ENCODE measurements around the gene TRIM44. TPM values are rescaled to one million over a fixed set of nuclear protein-coding genes. Genes with fewer than 3 reads are reported as not detected.

Gene TRIM44
- total RNA-seq, 2 experiments from 2014 or later = 11.3 to 19.9 TPM

- ChIA-PET CTCF (ENCODE audit: unreplicated experiment) (no interaction called here), POLR2A (no interaction called here)
- Histone ChIP-seq H3K4me3 (ENCODE audit: low read depth, low read length, poor library complexity, severe bottlenecking) (no peak overlapping the region), H3K36me3 (ENCODE audit: insufficient read depth, low read length) (no peaks in the 10 kb centered on the region), H4K20me1 (ENCODE audit: insufficient read depth, low read length) (no peaks in the 10 kb centered on the region), H3K4me1 (ENCODE audit: insufficient read depth, low read length, poor library complexity, severe bottlenecking) (no peaks in the 10 kb centered on the region), H3K9me3 (ENCODE audit: low read length) (no peaks in the 10 kb centered on the region), H3K79me2 (ENCODE audit: insufficient read depth, low read depth, low read length) (no peaks in the 10 kb centered on the region), H2AFZ (ENCODE audit: low read length) (no peak overlapping the region), H3K27ac (ENCODE audit: low read depth, low read length, poor library complexity, severe bottlenecking) (no peak overlapping the region), H3K4me2 (ENCODE audit: low read length) (no peak overlapping the region), H3K9me2 (ENCODE audit: insufficient read depth, low read length) (no peaks in the 10 kb centered on the region)
- DNase-seq (ENCODE audit: low spot score) = no peak
- TF ChIP-seq CTCF (conservative IDR thresholded peaks at IDR 0.05; ENCODE audit: low read length) (no peak), EZH2phosphoT487 (IDR thresholded peaks at IDR 0.05; ENCODE audit: borderline replicate concordance, low read depth, low read length) (no peak)
- intact Hi-C loops (cut with micrococcal nuclease; ENCODE audit: unreplicated experiment) = no loop called here
- no TSS peak for BruUV-seq (replicated peaks)
These were observed 193.7 kb downstream of the TRIM44 start for GRCh38 chr11:35856259-35856658.

GRCh38 chr11:35856756-35857155, 194.2 kb downstream of the TRIM44 start:
- no peaks in the 10 kb centered on the region for H3K36me3 ChIP-seq (ENCODE audit: insufficient read depth, low read length)
- no peak for DNase-seq (ENCODE audit: low spot score)
- no peak overlapping the region for H3K27ac ChIP-seq (ENCODE audit: low read depth, low read length, poor library complexity, severe bottlenecking)
- intact Hi-C loops (cut with micrococcal nuclease; ENCODE audit: unreplicated experiment) = no loop called here
- BruUV-seq (replicated peaks) = no TSS peak
- H3K4me2 ChIP-seq (ENCODE audit: low read length) = no peak overlapping the region
- H3K4me3 ChIP-seq (ENCODE audit: low read depth, low read length, poor library complexity, severe bottlenecking) = no peak overlapping the region
- H3K9me2 ChIP-seq (ENCODE audit: insufficient read depth, low read length) = no peaks in the 10 kb centered on the region
- TF ChIP-seq EZH2phosphoT487 (IDR thresholded peaks at IDR 0.05; ENCODE audit: borderline replicate concordance, low read depth, low read length) (no peak), CTCF (conservative IDR thresholded peaks at IDR 0.05; ENCODE audit: low read length) (no peak)
- ChIA-PET POLR2A (no interaction called here), CTCF (ENCODE audit: unreplicated experiment) (no interaction called here)
- no peaks in the 10 kb centered on the region for H4K20me1 ChIP-seq (ENCODE audit: insufficient read depth, low read length)
- no peaks in the 10 kb centered on the region for H3K4me1 ChIP-seq (ENCODE audit: insufficient read depth, low read length, poor library complexity, severe bottlenecking)
- no peaks in the 10 kb centered on the region for H3K9me3 ChIP-seq (ENCODE audit: low read length)
- no peaks in the 10 kb centered on the region for H3K79me2 ChIP-seq (ENCODE audit: insufficient read depth, low read depth, low read length)
- no peak overlapping the region for H2AFZ ChIP-seq (ENCODE audit: low read length)

- ChIA-PET CTCF (ENCODE audit: unreplicated experiment) (no interaction called here), POLR2A (no interaction called here)
- no peak for TF ChIP-seq CTCF (conservative IDR thresholded peaks at IDR 0.05; ENCODE audit: low read length)
- TF ChIP-seq EZH2phosphoT487 (IDR thresholded peaks at IDR 0.05; ENCODE audit: borderline replicate concordance, low read depth, low read length) = no peak
- no peak overlapping the region for H3K27ac ChIP-seq (ENCODE audit: low read depth, low read length, poor library complexity, severe bottlenecking)
- intact Hi-C loops (cut with micrococcal nuclease; ENCODE audit: unreplicated experiment) = no loop called here
- no peaks in the 10 kb centered on the region for H3K9me2 ChIP-seq (ENCODE audit: insufficient read depth, low read length)
- H3K9me3 ChIP-seq (ENCODE audit: low read length) = no peaks in the 10 kb centered on the region
- no TSS peak for BruUV-seq (replicated peaks)
- no peaks in the 10 kb centered on the region for H3K79me2 ChIP-seq (ENCODE audit: insufficient read depth, low read depth, low read length)
- no peak for DNase-seq (ENCODE audit: low spot score)
- H3K4me3 ChIP-seq (ENCODE audit: low read depth, low read length, poor library complexity, severe bottlenecking) = no peak overlapping the region
- H4K20me1 ChIP-seq (ENCODE audit: insufficient read depth, low read length) = no peaks in the 10 kb centered on the region
- H2AFZ ChIP-seq (ENCODE audit: low read length) = no peak overlapping the region
- no peaks in the 10 kb centered on the region for H3K4me1 ChIP-seq (ENCODE audit: insufficient read depth, low read length, poor library complexity, severe bottlenecking)
- H3K4me2 ChIP-seq (ENCODE audit: low read length) = no peak overlapping the region
- H3K36me3 ChIP-seq (ENCODE audit: insufficient read depth, low read length) = no peaks in the 10 kb centered on the region
These were observed 195.3 kb downstream of the TRIM44 start for GRCh38 chr11:35857922-35858321.
